HepG2 (cell line): ENCODE measurements around the gene METTL26. TPM values are rescaled to one million over a fixed set of nuclear protein-coding genes. Genes with fewer than 3 reads are reported as not detected.
A peak's percentile ranks its signal among the peaks of the same experiment; 100 is the strongest.

Experiments used
- ATAC-seq: fragments of 200-7000 bp; cut with Tn5 transposase; 3 replicates; pipeline ENCODE4 v1.9.1; 2020; ENCODE audit warnings: mild to moderate bottlenecking, moderate library complexity
- BruUV-seq: library from RNA; stranded (reverse); fragments of 400-500 nt; replicated peaks from 2 replicates; lab custom pipeline; 2021; lab: Mats Ljungman, UMichigan
- CTCF ChIA-PET: fragments of 300-600 bp; formaldehyde crosslinking; extraction: SDS; loops from one replicate; lab custom pipeline; 2021; ENCODE audit warnings: low total read pairs, inconsistent platforms, low intra/inter-chr PET ratio; lab: Yijun Ruan, JAX
- POLR2A ChIA-PET: fragments of 350-600 bp; sonication (Branson Sonifier 250); formaldehyde crosslinking; loops from one replicate; lab custom pipeline; 2020; ENCODE audit warnings: antibody characterized with exemption, inconsistent platforms; lab: Yijun Ruan, JAX
- DNase-seq: peaks from one replicate; pipeline ENCODE4 v3.0.0-alpha.2; 2015; ENCODE audit warnings: low spot score
- FAIRE-seq: peaks from 3 replicates; lab custom pipeline; 2011; peaks lifted over from hg19 to GRCh38; lab: Jason Lieb, UNC
- H2AFZ ChIP-seq: one replicate; pipeline ENCODE4 v1.6.1; 2011; ENCODE audit warnings: low read length, inconsistent platforms
- H3K27ac ChIP-seq: fragments of 300-600 bp; 3 replicates; pipeline ENCODE4 v1.8.0; 2011; ENCODE audit warnings: mixed run types, mild to moderate bottlenecking, mixed read lengths, low read length, inconsistent platforms; ENCODE audit not compliant: insufficient read depth; ENCODE audit errors: extremely low read length
- H3K27me3 ChIP-seq, 2 experiments: fragments of 200-600 bp in 1 of 2; 2 replicates in 1 of 2; 3 replicates in 1 of 2; pipeline versions ENCODE4 v1.6.0 to v1.8.0; 2011; ENCODE audit warnings: low read length in 2 of 2, mild to moderate bottlenecking in 2 of 2, moderate library complexity in 2 of 2, inconsistent platforms in 1 of 2; ENCODE audit not compliant: insufficient read depth in 2 of 2, control insufficient read depth in 1 of 2
- H3K36me3 ChIP-seq, 2 experiments: fragments of 200-600 bp in 1 of 2; replicated peaks in 1 of 2; 2 replicates in 1 of 2; 3 replicates in 1 of 2; pipeline versions ENCODE4 v1.5.1 to v1.8.0; 2011; ENCODE audit warnings: low read length in 2 of 2, inconsistent platforms in 1 of 2; ENCODE audit not compliant: insufficient read depth in 2 of 2, control insufficient read depth in 1 of 2
- H3K4me1 ChIP-seq: 2 replicates; pipeline ENCODE4 v1.5.1; 2012; ENCODE audit warnings: low read length, inconsistent platforms; ENCODE audit not compliant: insufficient read depth
- H3K4me2 ChIP-seq: 2 replicates; pipeline ENCODE4 v1.6.0; 2011; ENCODE audit warnings: low read depth, low read length, inconsistent platforms
- H3K4me3 ChIP-seq, 3 experiments: fragments of 200-600 bp in 1 of 3; sonication (generic), shearing (Covaris generic) in 1 of 3; replicated peaks in 1 of 3; 2 replicates each; pipeline ENCODE4 v1.5.1; 2011 to 2016; ENCODE audit warnings: low read length in 3 of 3, inconsistent platforms in 2 of 3, low read depth in 2 of 3, mild to moderate bottlenecking in 2 of 3, control low read depth in 1 of 3, mixed read lengths in 1 of 3; ENCODE audit not compliant: insufficient read depth in 1 of 3
- H3K79me2 ChIP-seq: one replicate; pipeline ENCODE4 v1.6.1; 2011; ENCODE audit warnings: low read length, inconsistent platforms; ENCODE audit not compliant: insufficient read depth
- H3K9ac ChIP-seq: 2 replicates; pipeline ENCODE4 v1.6.0; 2011; ENCODE audit warnings: mild to moderate bottlenecking, low read depth, low read length, inconsistent platforms; ENCODE audit not compliant: insufficient read depth
- H3K9me3 ChIP-seq: 2 replicates; pipeline ENCODE4 v1.5.1; 2012; ENCODE audit warnings: mild to moderate bottlenecking, low read length
- H4K20me1 ChIP-seq: 2 replicates; pipeline ENCODE4 v1.6.0; 2011; ENCODE audit warnings: inconsistent platforms, mild to moderate bottlenecking, low read length, moderate library complexity; ENCODE audit not compliant: insufficient read depth
- AGO2 ChIP-seq: fragments of 200-400 bp; formaldehyde crosslinking; optimal IDR thresholded peaks from 2 replicates; pipeline ENCODE3; 2017; ENCODE audit warnings: mild to moderate bottlenecking, low read depth, low read length, moderate library complexity
- RBFOX2 ChIP-seq: fragments of 200-400 bp; formaldehyde crosslinking; IDR thresholded peaks from 2 replicates; pipeline ENCODE4 v1.6.1; 2017; ENCODE audit warnings: low read depth, mild to moderate bottlenecking, low read length
- WGBS: methylation state at CpG from one replicate; pipeline ENCODE4 v1.1.6; 2017; ENCODE audit warnings: low lambda C conversion rate; 5-methylcytosine and 5-hydroxymethylcytosine counted together
- in situ Hi-C: cut with HindIII; loops from 2 replicates; pipeline ENCODE4 v1.10.0; 2017; ENCODE audit warnings: low pct_unique_long_range_greater_than_20kb; ENCODE audit not compliant: extremely low pct_ligation_motif_present
- intact Hi-C: fragments of 100-400 bp; cut with micrococcal nuclease; formaldehyde crosslinking; loops from one replicate; pipeline ENCODE4 v1.10.0; 2022; ENCODE audit not compliant: unreplicated experiment
- polyA plus RNA-seq, 8 experiments: library from polyadenylated mRNA; depleted of rRNA in 3 of 8; stranded (reverse) in 7 of 8; unstranded in 1 of 8; fragments of >200 nt; fragmentation: Illumina TruSeq in 4 of 8; extraction: Trizol in 4 of 8; gene quantifications; 2 replicates each; pipeline versions ENCODE4 v1.2.1 to v1.2.3, GENCODE V29; 2011 to 2016; ENCODE audit warnings: low read depth in 4 of 8, missing spikeins in 1 of 8, mixed read lengths in 1 of 8; ENCODE audit not compliant: insufficient read depth in 1 of 8
- total RNA-seq, 5 experiments: library from RNA; depleted of rRNA; stranded (reverse); fragments of >200 nt; fragmentation: Illumina TruSeq; extraction: Trizol; gene quantifications; 2 replicates each; pipeline ENCODE4 v1.2.3, GENCODE V29; 2016; ENCODE audit warnings: low read depth in 1 of 5
- TF ChIP-seq, protein P1 (sequence below): fragments of 450-650 bp; IDR thresholded peaks from 2 replicates; pipeline ENCODE4 v1.6.1; 2016
- TF ChIP-seq, protein P2 (sequence below): IDR thresholded peaks from 2 replicates; pipeline ENCODE4 v1.4.0; 2020; ENCODE audit warnings: mild to moderate bottlenecking, missing genetic modification reagents

The METTL26 gene
- total and polyA plus RNA-seq, 2 of the 13 experiments (the other 11 are each of a cell fraction or from before 2014, with no cell fraction given): 65.5 to 70.1 TPM

- peaks cover 27% of the 10 kb centered on the region for H3K4me1 ChIP-seq
Observed at GRCh38 chr16:681746-682427, 45.8 kb upstream of the METTL26 start.

More at GRCh38 chr16:681746-682427, 45.8 kb upstream of the METTL26 start:
- ATAC-seq (no peak), FAIRE-seq (no peak), DNase-seq (no peak)
- no peak overlapping the region for H3K9ac ChIP-seq
- WGBS: 92% methylated on average over 15 of the region's 28 CpGs
- intact Hi-C loops (no loop called here), in situ Hi-C loops (no loop called here)
- H3K4me2 ChIP-seq: peak overlapping the region; percentile 80
- TF ChIP-seq, protein P1, sequence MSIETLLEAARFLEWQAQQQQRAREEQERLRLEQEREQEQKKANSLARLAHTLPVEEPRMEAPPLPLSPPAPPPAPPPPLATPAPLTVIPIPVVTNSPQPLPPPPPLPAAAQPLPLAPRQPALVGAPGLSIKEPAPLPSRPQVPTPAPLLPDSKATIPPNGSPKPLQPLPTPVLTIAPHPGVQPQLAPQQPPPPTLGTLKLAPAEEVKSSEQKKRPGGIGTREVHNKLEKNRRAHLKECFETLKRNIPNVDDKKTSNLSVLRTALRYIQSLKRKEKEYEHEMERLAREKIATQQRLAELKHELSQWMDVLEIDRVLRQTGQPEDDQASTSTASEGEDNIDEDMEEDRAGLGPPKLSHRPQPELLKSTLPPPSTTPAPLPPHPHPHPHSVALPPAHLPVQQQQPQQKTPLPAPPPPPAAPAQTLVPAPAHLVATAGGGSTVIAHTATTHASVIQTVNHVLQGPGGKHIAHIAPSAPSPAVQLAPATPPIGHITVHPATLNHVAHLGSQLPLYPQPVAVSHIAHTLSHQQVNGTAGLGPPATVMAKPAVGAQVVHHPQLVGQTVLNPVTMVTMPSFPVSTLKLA: 0 out of 2 replicates have a peak, but pooled peaks have one; percentile 16
- TF ChIP-seq AGO2 (peak; percentile 75), RBFOX2 (peak; percentile 44; the same call in 1 of the 2 replicates)
- TF ChIP-seq, protein P2, sequence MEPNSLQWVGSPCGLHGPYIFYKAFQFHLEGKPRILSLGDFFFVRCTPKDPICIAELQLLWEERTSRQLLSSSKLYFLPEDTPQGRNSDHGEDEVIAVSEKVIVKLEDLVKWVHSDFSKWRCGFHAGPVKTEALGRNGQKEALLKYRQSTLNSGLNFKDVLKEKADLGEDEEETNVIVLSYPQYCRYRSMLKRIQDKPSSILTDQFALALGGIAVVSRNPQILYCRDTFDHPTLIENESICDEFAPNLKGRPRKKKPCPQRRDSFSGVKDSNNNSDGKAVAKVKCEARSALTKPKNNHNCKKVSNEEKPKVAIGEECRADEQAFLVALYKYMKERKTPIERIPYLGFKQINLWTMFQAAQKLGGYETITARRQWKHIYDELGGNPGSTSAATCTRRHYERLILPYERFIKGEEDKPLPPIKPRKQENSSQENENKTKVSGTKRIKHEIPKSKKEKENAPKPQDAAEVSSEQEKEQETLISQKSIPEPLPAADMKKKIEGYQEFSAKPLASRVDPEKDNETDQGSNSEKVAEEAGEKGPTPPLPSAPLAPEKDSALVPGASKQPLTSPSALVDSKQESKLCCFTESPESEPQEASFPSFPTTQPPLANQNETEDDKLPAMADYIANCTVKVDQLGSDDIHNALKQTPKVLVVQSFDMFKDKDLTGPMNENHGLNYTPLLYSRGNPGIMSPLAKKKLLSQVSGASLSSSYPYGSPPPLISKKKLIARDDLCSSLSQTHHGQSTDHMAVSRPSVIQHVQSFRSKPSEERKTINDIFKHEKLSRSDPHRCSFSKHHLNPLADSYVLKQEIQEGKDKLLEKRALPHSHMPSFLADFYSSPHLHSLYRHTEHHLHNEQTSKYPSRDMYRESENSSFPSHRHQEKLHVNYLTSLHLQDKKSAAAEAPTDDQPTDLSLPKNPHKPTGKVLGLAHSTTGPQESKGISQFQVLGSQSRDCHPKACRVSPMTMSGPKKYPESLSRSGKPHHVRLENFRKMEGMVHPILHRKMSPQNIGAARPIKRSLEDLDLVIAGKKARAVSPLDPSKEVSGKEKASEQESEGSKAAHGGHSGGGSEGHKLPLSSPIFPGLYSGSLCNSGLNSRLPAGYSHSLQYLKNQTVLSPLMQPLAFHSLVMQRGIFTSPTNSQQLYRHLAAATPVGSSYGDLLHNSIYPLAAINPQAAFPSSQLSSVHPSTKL (CRISPR knock-in tag): no peak
- H3K4me3 ChIP-seq: peak overlapping the region in 2 of 3 experiments; percentile 85 to 88; a peak in 2 of 6 replicates
- H3K79me2 ChIP-seq: peaks cover 16% of the 10 kb centered on the region
- BruUV-seq: TSS peak; percentile 62
- H4K20me1 ChIP-seq: 0 out of 2 replicates have a peak, but pooled peaks cover 3% of the 10 kb centered on the region
- ChIA-PET CTCF (no interaction called here), POLR2A (interaction anchor here (0.6 to 4.4 kb wide), 5 partner anchors 8 to 311 kb away, joined by 3 to 34 read pairs (median 7); partner anchors contain the start of genes MRPL28 and WDR24)
- peaks cover 9 to 20% of the 10 kb centered on the region in 2 experiments; a peak in 4 of 5 replicates for H3K36me3 ChIP-seq
- no peaks in the 10 kb centered on the region; a peak in 1 of 5 replicates for H3K27me3 ChIP-seq
- H3K9me3 ChIP-seq: no peaks in the 10 kb centered on the region
- H3K27ac ChIP-seq: no peak overlapping the region
- H2AFZ ChIP-seq: no peak overlapping the region
